GM23248 (cell line): ENCODE results near the gene CARMIL1. TPM values are rescaled to one million over a fixed set of nuclear protein-coding genes. Genes with fewer than 3 reads are reported as not detected.
"Not testable (repeated sequence)": the region's sequence is repeated elsewhere in the genome, so short reads cannot be mapped to it uniquely, and the experiment has no call there.

Experiments
- DNase-seq: peaks from one replicate; pipeline ENCODE4 v3.0.0-alpha.2; 2015
- H2AFZ ChIP-seq: fragments of 200-600 bp; sonication (generic); 2 replicates; pipeline ENCODE4 v1.6.1; 2016; ENCODE audit warnings: antibody characterized with exemption
- H3F3A ChIP-seq: fragments of 200-600 bp; sonication (generic); 2 replicates; pipeline ENCODE4 v1.6.1; 2016; ENCODE audit warnings: mild to moderate bottlenecking, antibody characterized with exemption, mixed run types; ENCODE audit not compliant: insufficient read depth
- H3K27ac ChIP-seq: fragments of 200-600 bp; sonication (generic); 2 replicates; pipeline ENCODE4 v1.5.1; 2016; ENCODE audit warnings: mild to moderate bottlenecking
- H3K27me3 ChIP-seq: fragments of 200-600 bp; sonication (generic); replicated peaks from 2 replicates; pipeline ENCODE4 v1.6.1; 2016; ENCODE audit warnings: mild to moderate bottlenecking; ENCODE audit not compliant: insufficient read depth
- H3K36me3 ChIP-seq: fragments of 200-600 bp; sonication (generic); 2 replicates; pipeline ENCODE4 v1.6.1; 2016; ENCODE audit warnings: low read depth, mild to moderate bottlenecking
- H3K4me1 ChIP-seq: fragments of 200-600 bp; sonication (generic); 2 replicates; pipeline ENCODE4 v1.6.1; 2016; ENCODE audit warnings: mild to moderate bottlenecking; ENCODE audit not compliant: insufficient read depth
- H3K4me2 ChIP-seq: fragments of 200-600 bp; sonication (generic); one replicate; pipeline ENCODE4 v1.6.1; 2016; ENCODE audit warnings: mild to moderate bottlenecking; ENCODE audit not compliant: unreplicated experiment
- H3K4me3 ChIP-seq: fragments of 200-600 bp; sonication (generic); 2 replicates; pipeline ENCODE4 v1.5.1; 2016; ENCODE audit warnings: mild to moderate bottlenecking
- H3K79me2 ChIP-seq: fragments of 200-600 bp; sonication (generic); 2 replicates; pipeline ENCODE4 v1.6.1; 2016; ENCODE audit warnings: mild to moderate bottlenecking; ENCODE audit not compliant: insufficient read depth
- H3K9ac ChIP-seq: fragments of 200-600 bp; sonication (generic); 2 replicates; pipeline ENCODE4 v1.6.1; 2016; ENCODE audit warnings: mild to moderate bottlenecking
- H3K9me2 ChIP-seq: fragments of 200-600 bp; sonication (generic); 2 replicates; pipeline ENCODE4 v1.6.1; 2016; ENCODE audit warnings: mixed run types, mild to moderate bottlenecking, moderate library complexity; ENCODE audit not compliant: insufficient read depth
- H3K9me3 ChIP-seq: fragments of 200-600 bp; sonication (generic); one replicate; pipeline ENCODE4 v1.6.1; 2017; ENCODE audit warnings: low read depth
- H4K20me1 ChIP-seq: fragments of 200-600 bp; sonication (generic); 2 replicates; pipeline ENCODE4 v1.6.0; 2016; ENCODE audit not compliant: insufficient read depth
- EZH2 ChIP-seq: fragments of 200-600 bp; sonication (generic); IDR thresholded peaks from 2 replicates; pipeline ENCODE4 v1.6.1; 2018; ENCODE audit warnings: antibody characterized with exemption, mild to moderate bottlenecking; ENCODE audit not compliant: insufficient read depth, poor library complexity, severe bottlenecking
- EZH2phosphoT487 ChIP-seq: fragments of 200-600 bp; sonication (generic); IDR thresholded peaks from 2 replicates; pipeline ENCODE4 v1.6.1; 2018; ENCODE audit warnings: antibody characterized with exemption, moderate library complexity, mild to moderate bottlenecking, low read depth; ENCODE audit not compliant: insufficient read depth
- WGBS, 2 experiments: methylation state at CpG; one replicate each; pipeline ENCODE4 v1.1.6; 2015 to 2017; ENCODE audit warnings: low lambda C conversion rate in 2 of 2, low coverage in 1 of 2; ENCODE audit errors: missing lambda C conversion rate in 2 of 2; 5-methylcytosine and 5-hydroxymethylcytosine counted together
- in situ Hi-C: fragments of 300-500 bp; cut with MboI; formaldehyde crosslinking; loops from 2 replicates; pipeline ENCODE4 v1.15.0; 2020
- polyA plus RNA-seq: library from polyadenylated mRNA; unstranded; fragments of >200 nt; fragmentation: Nextera tagmentation; extraction: Ambion mirVana; gene quantifications from 2 replicates; pipeline ENCODE4 v1.2.1, GENCODE V29; 2016
- total RNA-seq: library from RNA; depleted of rRNA; stranded (reverse); fragments of >200 nt; shearing (Covaris generic); gene quantifications from 2 replicates; pipeline ENCODE4 v1.2.3, GENCODE V29; 2014

The CARMIL1 gene
- total and polyA plus RNA-seq, 2 experiments from 2014 or later = 10.9 to 11.0 TPM

DNA sequence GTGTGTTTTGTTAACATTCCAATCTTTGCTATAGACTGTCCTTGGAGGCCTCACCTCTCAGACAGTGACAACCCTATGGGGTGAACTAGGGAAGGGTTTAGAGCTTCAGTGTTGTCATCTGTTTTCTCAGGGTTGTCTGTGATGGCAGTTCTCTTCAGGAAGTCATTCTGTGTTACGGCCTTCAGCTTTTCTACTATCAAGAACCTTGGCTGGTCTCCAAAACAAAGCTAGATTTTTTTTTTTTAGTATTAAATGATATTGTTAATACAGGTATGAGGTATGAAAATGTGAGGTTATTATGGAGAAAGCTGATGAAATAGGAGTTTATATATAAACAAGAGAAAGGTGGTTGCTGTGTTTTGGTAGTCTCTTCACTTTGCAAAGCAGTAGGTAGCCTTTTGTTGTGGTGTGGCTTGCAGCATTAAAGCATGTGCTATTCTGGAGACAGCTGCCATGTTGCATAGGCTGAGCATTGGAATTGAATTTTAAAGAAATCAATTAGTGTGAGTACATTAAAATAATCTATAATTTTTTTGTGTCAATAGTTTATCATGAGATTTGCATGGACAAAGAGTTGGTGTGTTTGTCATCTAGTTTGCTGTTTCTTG, 162.6 kb downstream of the CARMIL1 start:
- Histone ChIP-seq H3K27ac (no peak overlapping the region), H3K36me3 (no peaks in the 10 kb centered on the region), H3K79me2 (no peaks in the 10 kb centered on the region), H3K27me3 (no peaks in the 10 kb centered on the region), H3K4me3 (no peak overlapping the region), H3K4me1 (no peaks in the 10 kb centered on the region), H3K9me3 (no peaks in the 10 kb centered on the region), H3K9me2 (no peaks in the 10 kb centered on the region), H3K4me2 (no peak overlapping the region), H2AFZ (no peak overlapping the region), H4K20me1 (no peaks in the 10 kb centered on the region), H3F3A (no peaks in the 10 kb centered on the region), H3K9ac (no peak overlapping the region)
- TF ChIP-seq EZH2 (no peak), EZH2phosphoT487 (no peak)
- 82 to 84% methylated on average over 1 of the region's 1 CpG for WGBS, 2 experiments
- DNase-seq = no peak
- in situ Hi-C loops = no loop called here

DNA sequence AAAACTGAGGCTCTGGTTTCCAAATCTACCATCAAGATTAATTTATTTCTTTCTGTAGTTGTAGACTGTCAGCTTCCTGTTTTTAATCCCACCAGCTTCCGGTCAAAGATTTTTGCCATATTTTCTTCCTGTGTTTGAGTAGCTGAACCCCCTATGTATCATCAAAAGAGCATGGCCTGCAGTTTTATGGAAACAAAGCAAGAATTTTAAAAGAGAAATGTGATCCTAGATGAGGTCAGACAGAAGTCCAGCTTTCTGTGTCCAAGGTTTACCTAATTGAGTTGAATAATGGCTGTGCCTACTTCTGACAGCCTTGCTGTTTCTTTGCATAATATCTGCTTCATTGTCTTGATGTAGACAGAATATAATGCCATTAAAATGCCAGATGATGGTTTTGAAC, 163.7 kb downstream of the CARMIL1 start:
- no peak for TF ChIP-seq EZH2
- TF ChIP-seq EZH2phosphoT487 = no peak
- H3K79me2 ChIP-seq = no peaks in the 10 kb centered on the region
- no peak overlapping the region for H3K4me3 ChIP-seq
- DNase-seq = no peak
- H3K9me2 ChIP-seq = no peaks in the 10 kb centered on the region
- H3K27me3 ChIP-seq = no peaks in the 10 kb centered on the region
- no peaks in the 10 kb centered on the region for H4K20me1 ChIP-seq
- no peaks in the 10 kb centered on the region for H3K9me3 ChIP-seq
- H3K4me1 ChIP-seq = no peaks in the 10 kb centered on the region
- no peak overlapping the region for H3K4me2 ChIP-seq
- no peaks in the 10 kb centered on the region for H3K36me3 ChIP-seq
- in situ Hi-C loops = no loop called here
- H2AFZ ChIP-seq = no peak overlapping the region
- H3K9ac ChIP-seq = no peak overlapping the region
- H3F3A ChIP-seq = no peaks in the 10 kb centered on the region
- WGBS, 2 experiments = 90 to 95% methylated on average over 1 of the region's 1 CpG
- no peak overlapping the region for H3K27ac ChIP-seq

GRCh38 chr6:25444521-25444920, 165.3 kb downstream of the CARMIL1 start:
- H3K9ac ChIP-seq, H2AFZ ChIP-seq, H4K20me1 ChIP-seq, H3K4me1 ChIP-seq, H3K79me2 ChIP-seq, H3K4me3 ChIP-seq, H3K27me3 ChIP-seq, in situ Hi-C loops, H3K36me3 ChIP-seq, H3K9me3 ChIP-seq, DNase-seq, H3K9me2 ChIP-seq, H3K27ac ChIP-seq, H3F3A ChIP-seq, H3K4me2 ChIP-seq: not testable (repeated sequence)
- WGBS, 2 experiments = 75 to 83% methylated on average over 4 of the region's 4 CpGs

DNA sequence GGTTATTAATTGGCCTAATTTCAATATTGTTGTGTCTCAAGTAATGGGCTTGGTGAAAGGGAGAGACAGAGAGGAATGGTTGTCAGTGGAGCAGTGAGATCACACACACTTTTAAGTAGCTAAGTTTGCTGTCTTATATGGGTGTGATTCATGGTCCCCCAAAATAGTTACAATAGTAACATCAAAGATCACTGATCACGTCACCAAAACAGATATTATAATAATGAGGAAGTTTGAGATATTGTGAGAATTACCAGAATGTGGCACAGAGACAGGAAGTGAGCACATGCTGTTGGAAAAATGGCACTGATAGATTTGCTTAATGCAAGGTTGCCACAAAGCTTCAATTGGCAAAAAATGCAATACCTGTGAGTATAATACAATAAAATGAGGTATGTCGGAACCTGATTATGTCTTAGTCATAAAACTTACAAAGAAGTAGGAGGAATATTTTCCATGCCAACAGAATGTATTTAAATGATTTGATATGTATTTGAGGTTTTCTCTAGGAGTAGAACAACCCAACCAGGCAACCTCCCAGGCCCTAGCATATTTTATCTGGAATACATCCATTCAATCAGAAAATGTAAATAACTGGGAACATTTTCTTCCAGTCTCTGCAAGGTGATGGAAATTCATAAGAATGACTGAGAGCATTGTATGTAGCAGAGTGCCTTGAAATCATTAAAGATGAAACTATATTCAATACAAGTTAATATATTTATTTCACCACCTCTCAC, 167.8 kb downstream of the CARMIL1 start:
- Histone ChIP-seq H3K4me2 (no peak overlapping the region), H3K79me2 (no peaks in the 10 kb centered on the region), H3K36me3 (no peaks in the 10 kb centered on the region), H3K27ac (no peak overlapping the region), H3K9me2 (no peaks in the 10 kb centered on the region), H3K4me3 (no peak overlapping the region), H3K9me3 (no peaks in the 10 kb centered on the region), H3F3A (no peaks in the 10 kb centered on the region), H3K4me1 (no peaks in the 10 kb centered on the region), H2AFZ (no peak overlapping the region), H4K20me1 (no peaks in the 10 kb centered on the region), H3K9ac (no peak overlapping the region), H3K27me3 (no peaks in the 10 kb centered on the region)
- TF ChIP-seq EZH2phosphoT487 = no peak
- TF ChIP-seq EZH2 = no peak
- DNase-seq = no peak
- WGBS, 2 experiments = 93 to 98% methylated on average over 2 of the region's 2 CpGs
- in situ Hi-C loops = no loop called here

DNA sequence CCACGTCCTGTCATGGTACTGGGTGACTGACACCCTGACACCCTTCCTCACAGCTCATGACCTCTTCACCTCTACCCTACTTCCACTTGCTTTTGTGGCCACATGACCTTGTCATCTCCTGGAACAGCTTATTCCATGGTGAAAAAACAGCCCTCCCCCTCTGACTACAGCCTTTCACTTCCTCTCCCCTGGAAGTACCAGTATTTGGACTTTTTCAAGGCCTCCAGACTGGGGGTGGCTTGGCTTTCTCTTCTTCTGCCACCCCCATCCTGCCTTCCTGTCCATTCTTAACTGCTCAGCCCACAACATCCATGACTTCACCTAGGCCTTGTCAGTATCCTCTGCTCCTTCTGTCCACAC, 168.4 kb downstream of the CARMIL1 start:
- 81 to 82% methylated on average over 1 of the region's 1 CpG for WGBS, 2 experiments
- H3F3A ChIP-seq = no peaks in the 10 kb centered on the region
- H3K79me2 ChIP-seq = no peaks in the 10 kb centered on the region
- no peak for DNase-seq
- no peaks in the 10 kb centered on the region for H3K36me3 ChIP-seq
- H3K9me3 ChIP-seq = no peaks in the 10 kb centered on the region
- TF ChIP-seq EZH2phosphoT487 = no peak
- no peak for TF ChIP-seq EZH2
- in situ Hi-C loops = no loop called here
- no peak overlapping the region for H3K9ac ChIP-seq
- no peak overlapping the region for H2AFZ ChIP-seq
- H3K4me3 ChIP-seq = no peak overlapping the region
- no peaks in the 10 kb centered on the region for H3K4me1 ChIP-seq
- no peaks in the 10 kb centered on the region for H3K27me3 ChIP-seq
- no peak overlapping the region for H3K4me2 ChIP-seq
- H3K27ac ChIP-seq = no peak overlapping the region
- H3K9me2 ChIP-seq = no peaks in the 10 kb centered on the region
- no peaks in the 10 kb centered on the region for H4K20me1 ChIP-seq
